Stimulated activated CD4-positive, alpha-beta T cell treated with anti-CD3 and anti-CD28 coated beads, Interleukin-1b, Interleukin-23, amount 100 ng/mL, for 4 hours (primary cell): ENCODE results near the gene FAM131B.
A peak's percentile ranks its signal among the peaks of the same experiment; 100 is the strongest.

ENCODE experiments used
- DNase-seq, 2 donors: peaks; one replicate each; pipeline ENCODE4 v3.0.0-alpha.2; 2020; ENCODE audit warnings: low read depth in 2 of 2

FAM131B gene

GRCh38 chr7:143359771-143360353 lies 2.7 kb downstream of the FAM131B start:
- DNase-seq: no peak

- DNase-seq: no peak
Measured at GRCh38 chr7:143358626-143359025, 3.9 kb downstream of the FAM131B start.

GRCh38 chr7:143356414-143357050 lies 6.0 kb downstream of the FAM131B start:
- no peak for DNase-seq

GRCh38 chr7:143355450-143356385 lies 6.8 kb downstream of the FAM131B start:
- no peak for DNase-seq

GRCh38 chr7:143354965-143355364 lies 7.5 kb downstream of the FAM131B start:
- no peak for DNase-seq

GRCh38 chr7:143354376-143354775 lies 8.1 kb downstream of the FAM131B start:
- no peak for DNase-seq

- DNase-seq: no peak
Measured at GRCh38 chr7:143352531-143353002, 9.9 kb downstream of the FAM131B start.

GRCh38 chr7:143351574-143351973 lies 10.9 kb downstream of the FAM131B start:
- DNase-seq: no peak

GRCh38 chr7:143351060-143351459 lies 11.5 kb downstream of the FAM131B start:
- no peak for DNase-seq

GRCh38 chr7:143347950-143348349 lies 14.6 kb downstream of the FAM131B start:
- no peak for DNase-seq

GRCh38 chr7:143346018-143346417 lies 16.5 kb downstream of the FAM131B start:
- no peak for DNase-seq

GRCh38 chr7:143345428-143345900 lies 17.0 kb downstream of the FAM131B start:
- DNase-seq: peak; percentile 41 to 53

GRCh38 chr7:143343596-143343995 lies 18.9 kb downstream of the FAM131B start:
- no peak for DNase-seq

- no peak for DNase-seq
Measured at GRCh38 chr7:143341842-143342241, 20.7 kb downstream of the FAM131B start.

GRCh38 chr7:143337216-143337615 lies 25.3 kb downstream of the FAM131B start:
- no peak for DNase-seq

GRCh38 chr7:143334244-143334643 lies 28.3 kb downstream of the FAM131B start:
- no peak for DNase-seq

- DNase-seq: no peak
Measured at GRCh38 chr7:143331179-143331801, 31.2 kb downstream of the FAM131B start.

- no peak for DNase-seq
Measured at GRCh38 chr7:143329471-143330170, 32.9 kb downstream of the FAM131B start.

- DNase-seq: no peak
Measured at GRCh38 chr7:143327903-143328302, 34.6 kb downstream of the FAM131B start.

GRCh38 chr7:143325240-143325639 lies 37.3 kb downstream of the FAM131B start:
- no peak for DNase-seq

- no peak for DNase-seq
Measured at GRCh38 chr7:143323653-143324052, 38.9 kb downstream of the FAM131B start.
